GM23338 (cell line): ENCODE measurements around the gene SPARC. TPM values are rescaled to one million over a fixed set of nuclear protein-coding genes. Genes with fewer than 3 reads are reported as not detected.

Source experiments
- ATAC-seq: fragments of 200-7000 bp; cut with Tn5 transposase; 3 replicates; pipeline ENCODE4 v1.9.1; 2020
- DNase-seq: peaks from one replicate; pipeline ENCODE4 v3.0.0-alpha.2; 2015; ENCODE audit warnings: low spot score
- H2AFZ ChIP-seq: fragments of 200-600 bp; sonication (generic); 2 replicates; pipeline ENCODE4 v1.8.0; 2016; ENCODE audit warnings: antibody characterized with exemption, mild to moderate bottlenecking, moderate library complexity
- H3F3A ChIP-seq: fragments of 200-600 bp; sonication (generic); replicated peaks from 2 replicates; pipeline ENCODE4 v1.8.0; 2017; ENCODE audit warnings: antibody characterized with exemption, mixed run types, low read depth
- H3K27ac ChIP-seq: fragments of 200-600 bp; sonication (generic); 2 replicates; pipeline ENCODE4 v1.6.1; 2016; ENCODE audit warnings: low read depth
- H3K27me3 ChIP-seq: fragments of 200-600 bp; sonication (generic); 2 replicates; pipeline ENCODE4 v1.8.0; 2016; ENCODE audit warnings: mild to moderate bottlenecking, mixed run types, moderate library complexity; ENCODE audit not compliant: insufficient read depth
- H3K36me3 ChIP-seq: fragments of 200-600 bp; sonication (generic); 2 replicates; pipeline ENCODE4 v1.8.0; 2016; ENCODE audit warnings: mild to moderate bottlenecking; ENCODE audit not compliant: insufficient read depth
- H3K4me1 ChIP-seq: fragments of 200-600 bp; sonication (generic); 2 replicates; pipeline ENCODE4 v1.8.0; 2016; ENCODE audit warnings: mild to moderate bottlenecking, moderate library complexity; ENCODE audit not compliant: insufficient read depth
- H3K4me2 ChIP-seq: fragments of 200-600 bp; sonication (generic); 2 replicates; pipeline ENCODE4 v1.7.1; 2017; ENCODE audit warnings: mixed run types
- H3K4me3 ChIP-seq: fragments of 200-600 bp; sonication (generic); 2 replicates; pipeline ENCODE4 v1.6.1; 2016; ENCODE audit warnings: mixed run types
- H3K79me2 ChIP-seq: fragments of 200-600 bp; sonication (generic); replicated peaks from 2 replicates; pipeline ENCODE4 v1.8.0; 2017; ENCODE audit warnings: mild to moderate bottlenecking; ENCODE audit not compliant: insufficient read depth
- H3K9me2 ChIP-seq: fragments of 200-600 bp; sonication (generic); 2 replicates; pipeline ENCODE4 v1.8.0; 2017; ENCODE audit not compliant: insufficient read depth
- H4K20me1 ChIP-seq: fragments of 200-600 bp; sonication (generic); replicated peaks from 2 replicates; pipeline ENCODE4 v1.8.0; 2017; ENCODE audit warnings: mild to moderate bottlenecking; ENCODE audit not compliant: insufficient read depth
- H3K27ac Mint-ChIP-seq: 2 replicates; pipeline ENCODE4 v1.8.0; 2020; ENCODE audit warnings: inconsistent platforms, mild to moderate bottlenecking, moderate library complexity, mixed read lengths
- H3K27me3 Mint-ChIP-seq: 3 replicates; pipeline ENCODE4 v1.8.0; 2022; ENCODE audit warnings: low read depth, mild to moderate bottlenecking, moderate library complexity, mixed read lengths, inconsistent platforms; ENCODE audit not compliant: insufficient read depth, poor library complexity
- H3K36me3 Mint-ChIP-seq: 3 replicates; pipeline ENCODE4 v1.8.0; 2021; ENCODE audit warnings: low read depth, mild to moderate bottlenecking, inconsistent platforms, moderate library complexity, mixed read lengths
- H3K4me1 Mint-ChIP-seq: 3 replicates; pipeline ENCODE4 v1.8.0; 2020; ENCODE audit warnings: mild to moderate bottlenecking, inconsistent platforms, mixed read lengths
- H3K4me3 Mint-ChIP-seq: 3 replicates; pipeline ENCODE4 v1.8.0; 2021; ENCODE audit warnings: moderate library complexity, mild to moderate bottlenecking, inconsistent platforms, mixed read lengths
- H3K9me3 Mint-ChIP-seq: 3 replicates; pipeline ENCODE4 v1.8.0; 2020; ENCODE audit warnings: moderate library complexity, mild to moderate bottlenecking, inconsistent platforms, mixed read lengths
- CREB1 ChIP-seq: fragments of 250-450 bp; sonication (Bioruptor Pico); IDR thresholded peaks from 2 replicates; pipeline ENCODE4 v1.5.0; 2020; ENCODE audit warnings: low read depth, mild to moderate bottlenecking, moderate library complexity
- ETS1 ChIP-seq: IDR thresholded peaks from 2 replicates; pipeline ENCODE4 v1.6.1; 2016; ENCODE audit warnings: antibody characterized with exemption
- NANOG ChIP-seq: IDR thresholded peaks from 2 replicates; pipeline ENCODE4 v1.6.1; 2016; ENCODE audit warnings: antibody characterized with exemption, borderline replicate concordance
- STAT1 ChIP-seq: IDR thresholded peaks from one replicate; pipeline ENCODE4 v1.6.1; 2016; ENCODE audit warnings: antibody characterized with exemption; ENCODE audit not compliant: unreplicated experiment
- polyA plus RNA-seq: library from polyadenylated mRNA; unstranded; fragments of >200 nt; fragmentation: Nextera tagmentation; extraction: Ambion mirVana; gene quantifications from 2 replicates; pipeline ENCODE4 v1.2.1, GENCODE V29; 2016
- total RNA-seq: library from RNA; depleted of rRNA; stranded (reverse); fragments of >200 nt; shearing (Covaris generic); gene quantifications from 2 replicates; pipeline ENCODE4 v1.2.3, GENCODE V29; 2014
- TF ChIP-seq, protein P1 (sequence below): fragments of 250-450 bp; sonication (Bioruptor Pico); IDR thresholded peaks from 2 replicates; pipeline ENCODE4 v1.5.0; 2020; ENCODE audit warnings: mild to moderate bottlenecking, moderate library complexity

Gene SPARC
- total and polyA plus RNA-seq, 2 experiments from 2014 or later: 218 to 225 TPM

GRCh38 chr5:151624476-151624875, 62.2 kb downstream of the SPARC start (continued):
- TF ChIP-seq, protein P1, sequence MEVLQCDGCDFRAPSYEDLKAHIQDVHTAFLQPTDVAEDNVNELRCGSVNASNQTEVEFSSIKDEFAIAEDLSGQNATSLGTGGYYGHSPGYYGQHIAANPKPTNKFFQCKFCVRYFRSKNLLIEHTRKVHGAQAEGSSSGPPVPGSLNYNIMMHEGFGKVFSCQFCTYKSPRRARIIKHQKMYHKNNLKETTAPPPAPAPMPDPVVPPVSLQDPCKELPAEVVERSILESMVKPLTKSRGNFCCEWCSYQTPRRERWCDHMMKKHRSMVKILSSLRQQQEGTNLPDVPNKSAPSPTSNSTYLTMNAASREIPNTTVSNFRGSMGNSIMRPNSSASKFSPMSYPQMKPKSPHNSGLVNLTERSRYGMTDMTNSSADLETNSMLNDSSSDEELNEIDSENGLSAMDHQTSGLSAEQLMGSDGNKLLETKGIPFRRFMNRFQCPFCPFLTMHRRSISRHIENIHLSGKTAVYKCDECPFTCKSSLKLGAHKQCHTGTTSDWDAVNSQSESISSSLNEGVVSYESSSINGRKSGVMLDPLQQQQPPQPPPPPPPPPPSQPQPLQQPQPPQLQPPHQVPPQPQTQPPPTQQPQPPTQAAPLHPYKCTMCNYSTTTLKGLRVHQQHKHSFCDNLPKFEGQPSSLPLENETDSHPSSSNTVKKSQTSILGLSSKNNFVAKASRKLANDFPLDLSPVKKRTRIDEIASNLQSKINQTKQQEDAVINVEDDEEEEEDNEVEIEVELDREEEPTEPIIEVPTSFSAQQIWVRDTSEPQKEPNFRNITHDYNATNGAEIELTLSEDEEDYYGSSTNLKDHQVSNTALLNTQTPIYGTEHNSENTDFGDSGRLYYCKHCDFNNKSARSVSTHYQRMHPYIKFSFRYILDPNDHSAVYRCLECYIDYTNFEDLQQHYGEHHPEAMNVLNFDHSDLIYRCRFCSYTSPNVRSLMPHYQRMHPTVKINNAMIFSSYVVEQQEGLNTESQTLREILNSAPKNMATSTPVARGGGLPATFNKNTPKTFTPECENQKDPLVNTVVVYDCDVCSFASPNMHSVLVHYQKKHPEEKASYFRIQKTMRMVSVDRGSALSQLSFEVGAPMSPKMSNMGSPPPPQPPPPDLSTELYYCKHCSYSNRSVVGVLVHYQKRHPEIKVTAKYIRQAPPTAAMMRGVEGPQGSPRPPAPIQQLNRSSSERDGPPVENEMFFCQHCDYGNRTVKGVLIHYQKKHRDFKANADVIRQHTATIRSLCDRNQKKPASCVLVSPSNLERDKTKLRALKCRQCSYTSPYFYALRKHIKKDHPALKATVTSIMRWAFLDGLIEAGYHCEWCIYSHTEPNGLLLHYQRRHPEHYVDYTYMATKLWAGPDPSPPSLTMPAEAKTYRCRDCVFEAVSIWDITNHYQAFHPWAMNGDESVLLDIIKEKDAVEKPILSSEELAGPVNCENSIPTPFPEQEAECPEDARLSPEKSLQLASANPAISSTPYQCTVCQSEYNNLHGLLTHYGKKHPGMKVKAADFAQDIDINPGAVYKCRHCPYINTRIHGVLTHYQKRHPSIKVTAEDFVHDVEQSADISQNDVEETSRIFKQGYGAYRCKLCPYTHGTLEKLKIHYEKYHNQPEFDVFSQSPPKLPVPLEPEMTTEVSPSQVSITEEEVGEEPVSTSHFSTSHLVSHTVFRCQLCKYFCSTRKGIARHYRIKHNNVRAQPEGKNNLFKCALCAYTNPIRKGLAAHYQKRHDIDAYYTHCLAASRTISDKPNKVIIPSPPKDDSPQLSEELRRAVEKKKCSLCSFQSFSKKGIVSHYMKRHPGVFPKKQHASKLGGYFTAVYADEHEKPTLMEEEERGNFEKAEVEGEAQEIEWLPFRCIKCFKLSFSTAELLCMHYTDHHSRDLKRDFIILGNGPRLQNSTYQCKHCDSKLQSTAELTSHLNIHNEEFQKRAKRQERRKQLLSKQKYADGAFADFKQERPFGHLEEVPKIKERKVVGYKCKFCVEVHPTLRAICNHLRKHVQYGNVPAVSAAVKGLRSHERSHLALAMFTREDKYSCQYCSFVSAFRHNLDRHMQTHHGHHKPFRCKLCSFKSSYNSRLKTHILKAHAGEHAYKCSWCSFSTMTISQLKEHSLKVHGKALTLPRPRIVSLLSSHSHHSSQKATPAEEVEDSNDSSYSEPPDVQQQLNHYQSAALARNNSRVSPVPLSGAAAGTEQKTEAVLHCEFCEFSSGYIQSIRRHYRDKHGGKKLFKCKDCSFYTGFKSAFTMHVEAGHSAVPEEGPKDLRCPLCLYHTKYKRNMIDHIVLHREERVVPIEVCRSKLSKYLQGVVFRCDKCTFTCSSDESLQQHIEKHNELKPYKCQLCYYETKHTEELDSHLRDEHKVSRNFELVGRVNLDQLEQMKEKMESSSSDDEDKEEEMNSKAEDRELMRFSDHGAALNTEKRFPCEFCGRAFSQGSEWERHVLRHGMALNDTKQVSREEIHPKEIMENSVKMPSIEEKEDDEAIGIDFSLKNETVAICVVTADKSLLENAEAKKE (CRISPR knock-in tag): no peak
- no peak for TF ChIP-seq CREB1
- no peak for TF ChIP-seq ETS1

GRCh38 chr5:151622367-151623088, 64.2 kb downstream of the SPARC start:
- DNase-seq (no peak), ATAC-seq (no peak)

More at GRCh38 chr5:151622367-151623088, 64.2 kb downstream of the SPARC start:
- Histone ChIP-seq H3K27ac (no peak overlapping the region), H3K27me3 (no peaks in the 10 kb centered on the region), H3K9me2 (no peaks in the 10 kb centered on the region), H3K4me2 (no peak overlapping the region), H3K79me2 (no peaks in the 10 kb centered on the region), H3K4me1 (peaks cover 26% of the 10 kb centered on the region), H4K20me1 (no peaks in the 10 kb centered on the region), H3K4me3 (no peak overlapping the region), H3K36me3 (no peaks in the 10 kb centered on the region), H2AFZ (no peak overlapping the region), H3F3A (no peaks in the 10 kb centered on the region)
- peaks cover 33% of the 10 kb centered on the region for H3K4me1 Mint-ChIP-seq
- no peak overlapping the region for H3K4me3 Mint-ChIP-seq
- no peak for TF ChIP-seq NANOG
- no peak for TF ChIP-seq STAT1
- no peaks in the 10 kb centered on the region for H3K9me3 Mint-ChIP-seq
- peaks cover 5% of the 10 kb centered on the region for H3K27me3 Mint-ChIP-seq
- no peaks in the 10 kb centered on the region for H3K36me3 Mint-ChIP-seq
- H3K27ac Mint-ChIP-seq: no peak overlapping the region
